NCI-H2196 treated with DMSO at 0.1 percent for 48 hours (cell line): ENCODE measurements around the gene HOGA1.

Experiments used
- DNase-seq: peaks from one replicate; lab custom pipeline; 2025; ENCODE audit not compliant: unreplicated experiment; lab: John Stamatoyannopoulos, UW

Gene HOGA1

DNA sequence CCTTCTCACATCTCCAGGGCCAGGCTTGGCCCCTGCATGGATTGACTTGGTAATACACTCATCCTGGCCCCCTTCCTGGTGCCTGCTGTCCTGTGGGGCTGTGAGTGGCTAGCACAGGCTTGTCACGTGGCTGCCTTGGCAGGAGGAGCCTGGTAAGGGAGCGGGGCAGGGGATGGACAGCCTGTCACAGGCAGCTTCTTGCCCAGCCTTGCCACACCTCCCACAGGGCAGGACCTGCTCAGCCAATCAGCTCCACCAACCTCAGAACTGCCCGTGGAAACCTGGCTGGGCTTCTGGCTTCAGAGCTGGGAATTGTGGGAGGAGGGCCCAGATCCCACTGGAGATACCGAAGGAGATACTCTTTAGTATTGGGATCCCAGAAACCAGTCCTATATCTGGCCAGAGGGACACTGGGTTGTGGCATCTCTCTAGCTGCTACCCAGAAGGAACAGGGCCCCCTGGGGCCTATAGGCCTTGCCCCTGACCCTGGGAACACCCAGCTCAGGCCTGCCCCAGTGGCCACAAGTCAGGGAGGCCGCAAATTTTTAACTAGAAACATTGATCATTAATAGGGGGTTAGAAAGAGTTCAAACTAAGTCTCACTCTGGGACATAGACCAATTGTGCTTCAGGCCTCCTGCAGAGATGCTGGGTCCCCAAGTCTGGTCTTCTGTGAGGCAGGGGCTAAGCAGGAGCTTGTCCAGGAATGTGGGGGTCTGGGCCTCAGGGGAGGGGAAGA is at the start of gene HOGA1:
Gene HOGA1 (plus strand): TSS at position 330 of the 738 bp plus-strand sequence. CDS start 315 bp downstream, at position 645.
- DNase-seq: no peak

DNA sequence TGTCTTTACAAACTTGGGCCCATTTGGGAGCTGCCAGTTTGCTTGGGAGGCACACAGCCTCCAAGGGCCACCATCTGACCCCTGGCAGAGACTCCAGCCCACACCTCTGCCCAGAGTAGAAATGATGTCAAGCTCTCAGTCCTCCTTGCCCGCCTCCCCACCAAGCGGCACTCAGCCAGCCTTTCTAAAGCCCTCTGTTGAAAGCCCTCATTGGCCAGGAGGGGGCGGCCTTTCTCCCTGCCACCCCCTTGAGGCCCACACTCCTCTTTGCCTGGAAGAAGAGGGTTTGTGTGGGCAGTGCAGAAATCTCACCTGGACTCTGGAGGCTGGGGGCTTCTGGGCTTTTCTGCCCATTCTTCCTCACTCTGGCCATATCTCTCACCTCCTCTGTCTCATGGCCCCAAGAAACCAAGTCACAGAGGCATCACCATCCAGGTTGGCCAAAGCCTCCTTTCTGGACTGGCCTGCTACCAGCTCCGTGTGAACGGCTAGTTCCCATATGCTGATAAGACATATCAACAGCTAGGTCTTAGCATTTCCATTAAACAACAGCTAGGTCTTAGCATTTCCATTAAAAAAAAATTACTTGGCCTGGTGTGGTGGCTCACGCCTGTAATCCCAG is 49.3 kb upstream of the HOGA1 start:
- DNase-seq: no peak

DNA sequence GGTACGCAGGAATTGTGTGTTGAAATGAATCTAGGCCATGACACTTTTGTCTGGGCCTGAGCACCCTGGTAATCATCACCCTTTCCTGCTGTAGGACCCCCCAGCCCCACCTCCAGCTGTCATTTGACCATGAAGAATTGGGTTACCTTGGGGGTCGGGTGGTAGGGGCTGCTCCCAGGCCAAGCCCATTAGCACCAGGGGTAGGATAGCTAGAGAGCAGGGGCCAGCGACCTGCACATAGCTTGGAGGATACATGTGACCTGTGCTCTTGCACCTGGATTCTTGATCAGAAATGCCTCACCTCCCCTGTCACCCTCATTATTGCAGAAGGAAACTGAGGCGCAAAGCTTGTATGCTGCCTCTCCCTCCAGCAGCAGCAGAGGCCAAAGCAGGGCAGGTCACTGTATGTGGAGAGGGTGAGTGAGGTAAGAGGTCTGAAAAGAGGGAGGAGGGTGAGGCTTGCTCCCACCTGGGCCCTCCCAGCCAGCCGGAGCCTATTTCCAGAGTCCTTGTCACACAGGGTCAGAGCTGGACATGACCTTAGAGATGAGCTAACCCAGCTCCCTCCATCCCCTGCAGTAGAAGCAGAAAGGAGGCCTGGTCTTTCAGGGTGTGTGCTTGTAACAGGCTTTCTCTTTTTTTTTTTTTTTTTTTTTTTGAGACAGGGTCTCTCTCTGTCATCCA is 46.9 kb upstream of the HOGA1 start:
- DNase-seq: no peak

DNA sequence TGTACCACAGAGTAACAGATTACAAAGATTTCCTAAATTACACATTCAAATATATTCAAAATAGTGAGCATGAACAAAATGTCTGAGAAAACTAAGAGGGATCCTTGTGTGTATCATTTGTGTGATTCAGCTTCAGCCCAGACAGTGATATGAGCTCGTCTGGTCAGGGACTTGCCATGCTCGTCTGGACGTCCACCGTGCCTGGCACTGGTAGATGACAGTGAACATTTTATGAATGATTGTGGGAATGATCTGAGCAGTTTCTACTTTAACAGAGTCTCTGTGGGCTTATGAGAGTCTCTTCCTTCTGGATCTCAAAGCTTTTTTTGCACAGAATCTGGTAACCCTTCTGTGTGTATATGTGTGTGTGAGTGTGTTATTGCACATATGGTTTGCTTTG is 45.8 kb upstream of the HOGA1 start:
- DNase-seq: no peak

DNA sequence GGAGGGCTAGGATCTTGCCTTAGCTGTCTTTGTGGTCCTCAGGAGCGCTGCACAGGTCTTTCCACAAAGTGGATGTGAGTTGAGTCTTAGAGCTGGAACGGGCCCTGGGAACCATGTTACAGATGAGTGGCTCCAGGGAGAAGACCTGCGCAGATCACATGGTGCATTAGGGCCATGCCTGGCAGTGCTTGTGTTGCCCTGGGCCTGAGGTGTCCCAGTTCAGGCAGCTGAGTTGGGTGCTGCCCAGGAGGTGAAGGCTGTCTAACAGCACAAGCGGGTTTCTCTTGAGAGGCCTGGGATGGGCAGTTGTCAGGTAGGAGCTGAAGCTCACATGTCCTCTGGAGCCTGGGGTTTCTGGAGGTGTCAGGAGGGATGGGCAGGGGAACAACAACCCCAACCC is 45.4 kb upstream of the HOGA1 start:
- DNase-seq: no peak

DNA sequence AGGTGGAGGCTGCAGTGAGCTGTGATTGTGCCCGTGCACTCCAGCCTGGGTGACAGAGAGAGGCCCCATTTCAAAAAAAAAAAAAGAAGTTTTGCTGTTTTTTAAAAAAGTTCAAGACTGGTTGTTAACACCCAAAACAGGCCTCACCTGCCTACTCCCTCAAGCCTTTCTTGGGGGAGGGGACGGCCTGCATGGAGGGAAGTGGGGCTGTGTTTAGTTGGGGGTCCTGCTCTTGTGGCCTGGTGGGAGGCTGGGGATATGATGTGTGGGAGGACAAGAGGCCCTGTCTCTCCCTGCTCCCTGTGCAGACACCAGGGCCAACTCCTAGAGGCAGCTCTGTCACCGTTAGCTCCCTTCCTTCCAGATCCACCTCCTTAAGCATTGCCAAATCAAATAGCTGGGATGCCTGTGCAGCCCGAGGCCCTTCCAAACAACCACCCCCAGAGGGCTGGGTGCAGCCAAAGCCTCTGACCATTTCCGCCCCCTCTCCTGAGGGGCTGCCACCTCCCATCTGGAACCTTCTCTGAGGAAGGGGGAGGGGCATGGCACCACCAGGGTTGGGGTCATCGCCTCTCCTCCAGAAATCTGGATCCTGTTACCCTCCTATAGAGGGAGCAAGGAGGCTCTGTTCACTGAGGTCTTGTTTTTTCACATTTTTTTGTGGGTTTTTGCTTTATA is 44.5 kb upstream of the HOGA1 start:
- no peak for DNase-seq

DNA sequence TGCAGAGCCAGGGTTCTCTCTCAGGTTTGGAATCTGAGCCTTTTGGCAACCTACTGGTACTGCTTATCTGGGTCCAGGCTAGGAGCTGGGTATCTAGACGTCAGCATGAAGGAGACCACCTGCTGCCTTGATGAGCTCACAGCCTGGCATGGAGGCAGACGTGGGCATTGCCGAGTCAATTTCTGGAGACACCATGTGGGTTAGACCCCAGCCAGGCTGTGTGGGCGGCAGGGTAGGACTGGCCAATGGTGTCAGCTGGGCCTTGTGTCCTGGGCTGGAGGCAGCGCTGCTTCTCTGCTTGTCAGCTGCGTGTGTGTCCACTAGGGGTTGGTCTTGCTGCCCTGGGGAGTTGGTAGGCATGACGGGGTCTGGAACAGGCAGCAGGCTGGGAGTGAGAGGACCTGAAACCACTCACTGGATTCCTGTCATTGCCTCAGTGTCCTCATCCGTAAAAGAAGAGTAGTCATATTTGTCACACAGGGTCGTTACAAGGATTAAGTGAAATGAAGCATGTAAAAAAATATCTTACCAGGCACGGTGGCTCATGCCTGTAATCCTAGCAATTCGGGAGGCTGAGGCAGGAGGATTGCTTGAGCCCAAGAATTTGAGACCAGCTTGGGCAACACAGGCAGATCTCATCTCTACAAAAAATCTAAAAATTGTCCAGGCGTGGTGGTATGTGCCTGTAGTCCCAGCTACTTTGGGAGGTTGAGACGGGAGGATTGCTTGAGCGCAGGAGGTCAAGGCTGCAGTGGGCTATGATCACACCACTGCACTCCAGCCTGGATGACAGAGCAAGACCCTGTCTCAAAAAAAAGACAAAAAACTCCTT is 43.3 kb upstream of the HOGA1 start:
- no peak for DNase-seq

DNA sequence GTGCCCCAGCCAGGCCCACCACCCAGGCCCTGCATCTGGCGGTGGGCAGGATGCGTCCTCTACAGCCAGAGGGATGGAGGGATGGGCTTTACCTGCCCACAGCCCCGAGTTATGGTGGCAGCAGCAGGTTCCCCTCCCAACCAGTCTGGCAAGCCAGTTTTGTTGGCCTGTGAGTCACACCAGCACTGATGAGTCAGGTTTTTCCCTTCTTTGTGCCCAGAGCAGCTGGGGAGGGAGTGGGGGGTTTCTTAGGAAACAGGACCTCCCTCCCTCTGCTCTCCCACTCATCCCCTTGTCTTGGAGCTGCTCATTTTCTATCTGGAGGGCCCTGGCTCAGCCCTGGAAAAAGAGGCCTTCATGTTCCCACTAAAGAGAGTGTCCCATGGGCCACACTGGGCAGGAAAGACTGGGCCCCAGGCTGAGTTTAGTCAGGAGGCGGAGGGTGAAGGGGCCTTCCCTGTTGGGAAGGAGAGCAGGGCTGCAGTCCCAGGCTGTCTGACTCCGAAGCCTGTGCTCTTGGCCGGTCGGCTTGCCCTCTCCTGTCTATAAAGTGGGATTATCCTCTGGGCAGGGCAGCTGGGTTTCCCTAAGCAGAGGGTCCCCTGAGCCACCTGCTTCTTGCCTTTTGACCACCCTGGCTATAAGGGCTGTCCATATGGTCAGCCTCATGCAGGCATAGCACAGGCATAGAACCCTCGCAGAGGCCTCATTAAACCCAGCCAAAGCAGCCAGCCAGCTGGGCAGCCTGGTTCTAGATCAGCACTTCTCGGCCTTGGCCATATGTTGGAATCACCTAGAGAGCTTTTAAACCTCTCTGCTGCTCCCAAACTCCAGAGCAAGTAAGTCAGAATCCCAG is 41.8 kb upstream of the HOGA1 start:
- no peak for DNase-seq

DNA sequence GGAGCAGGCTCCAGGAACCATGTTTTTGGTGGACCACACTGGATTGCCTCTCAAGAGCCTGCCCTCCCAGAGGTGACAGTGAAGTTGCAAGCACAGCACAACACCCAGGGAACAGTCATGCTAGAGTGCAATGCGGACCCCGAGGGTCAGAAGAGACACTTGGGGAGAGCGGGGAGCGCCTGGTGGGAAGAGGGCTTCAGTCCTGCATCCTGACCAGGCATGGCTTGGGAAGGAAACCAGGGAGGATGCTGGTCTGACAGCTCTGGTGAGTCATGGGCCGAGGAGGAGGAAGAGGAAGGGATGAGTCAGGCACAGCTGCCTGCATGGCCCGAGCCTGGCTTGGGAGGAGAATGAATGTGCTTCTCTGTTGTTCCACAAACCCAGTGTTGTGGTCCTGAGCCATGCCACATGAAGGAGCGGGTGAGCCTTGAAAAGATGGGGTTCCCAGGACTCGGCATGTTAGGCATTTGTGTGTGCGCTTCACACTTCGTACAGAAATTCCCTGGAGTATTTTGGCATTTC is 41.1 kb upstream of the HOGA1 start:
- no peak for DNase-seq

DNA sequence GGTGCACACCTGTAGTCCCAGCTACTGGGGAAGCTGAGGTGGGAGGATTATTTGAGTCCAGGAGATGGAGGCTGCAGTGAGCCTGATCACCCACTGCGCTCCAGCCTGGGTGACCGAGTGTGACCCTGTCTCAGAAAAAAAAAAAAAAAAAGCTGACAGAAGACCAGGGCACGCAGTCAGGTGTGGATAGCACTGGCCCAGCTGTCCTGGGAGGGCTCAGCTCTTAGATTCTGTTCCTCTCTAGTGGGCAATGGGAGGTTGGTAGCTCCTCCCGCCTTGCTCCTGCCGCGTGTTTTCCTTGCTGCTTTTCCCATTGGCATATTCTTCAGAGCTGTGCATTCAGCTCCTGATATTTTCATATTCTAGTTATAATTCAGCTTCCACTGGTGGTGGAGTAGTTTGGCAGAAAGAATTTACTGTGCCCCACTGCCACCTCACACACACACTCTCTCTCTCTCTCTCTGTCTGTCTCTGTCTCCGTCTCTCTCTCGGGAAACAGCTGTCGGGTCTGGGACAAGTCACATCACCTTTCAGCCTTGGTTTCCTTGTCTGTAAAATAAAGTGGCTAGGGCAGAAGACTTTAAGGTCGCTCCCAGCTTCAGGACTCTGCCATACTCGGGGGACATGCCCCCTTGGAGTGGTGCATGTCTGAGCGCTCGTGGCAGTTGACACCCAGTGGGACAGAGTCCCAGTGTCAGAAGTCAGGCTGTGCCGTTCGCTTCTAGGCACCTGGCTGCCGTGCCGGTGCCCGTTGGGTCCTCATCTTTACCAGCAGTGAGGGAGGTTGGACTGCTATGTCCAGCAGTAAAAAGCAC is 37.5 kb upstream of the HOGA1 start:
- no peak for DNase-seq

DNA sequence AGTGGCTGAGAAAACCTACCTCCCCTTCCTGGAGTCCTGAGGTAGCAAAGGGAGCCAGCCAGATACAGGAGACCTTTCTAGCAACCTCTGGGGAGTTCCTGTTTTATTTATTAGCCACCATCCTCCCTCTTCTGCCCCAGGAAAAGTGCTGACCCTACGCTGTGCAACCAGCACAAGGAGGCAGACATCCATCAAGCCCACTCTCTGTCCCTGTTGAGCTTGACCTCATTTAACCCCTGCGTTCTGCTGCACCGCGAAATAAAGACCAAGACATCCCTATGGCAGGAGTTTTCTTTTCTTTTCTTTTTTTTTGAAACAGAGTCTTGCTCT is 37.0 kb upstream of the HOGA1 start:
- DNase-seq: no peak

DNA sequence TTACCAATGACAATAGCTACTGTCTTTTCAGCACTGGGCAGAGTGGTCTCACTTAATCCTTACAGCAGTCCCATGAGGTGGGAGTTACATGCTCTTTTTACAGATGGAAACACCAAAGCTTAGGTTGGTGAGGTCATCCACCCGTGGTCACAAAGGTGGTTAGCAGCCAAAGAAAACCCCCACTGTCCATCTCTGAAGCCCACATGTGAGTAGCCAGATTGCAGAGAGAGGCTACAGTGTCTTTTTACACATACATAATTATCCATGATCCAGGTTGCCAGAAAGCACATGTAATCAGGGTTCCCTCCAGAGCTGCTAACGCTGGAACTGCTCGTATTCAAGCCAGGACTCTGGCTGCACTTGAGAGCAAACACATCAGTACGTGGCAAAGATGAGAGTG is 36.2 kb upstream of the HOGA1 start:
- no peak for DNase-seq

DNA sequence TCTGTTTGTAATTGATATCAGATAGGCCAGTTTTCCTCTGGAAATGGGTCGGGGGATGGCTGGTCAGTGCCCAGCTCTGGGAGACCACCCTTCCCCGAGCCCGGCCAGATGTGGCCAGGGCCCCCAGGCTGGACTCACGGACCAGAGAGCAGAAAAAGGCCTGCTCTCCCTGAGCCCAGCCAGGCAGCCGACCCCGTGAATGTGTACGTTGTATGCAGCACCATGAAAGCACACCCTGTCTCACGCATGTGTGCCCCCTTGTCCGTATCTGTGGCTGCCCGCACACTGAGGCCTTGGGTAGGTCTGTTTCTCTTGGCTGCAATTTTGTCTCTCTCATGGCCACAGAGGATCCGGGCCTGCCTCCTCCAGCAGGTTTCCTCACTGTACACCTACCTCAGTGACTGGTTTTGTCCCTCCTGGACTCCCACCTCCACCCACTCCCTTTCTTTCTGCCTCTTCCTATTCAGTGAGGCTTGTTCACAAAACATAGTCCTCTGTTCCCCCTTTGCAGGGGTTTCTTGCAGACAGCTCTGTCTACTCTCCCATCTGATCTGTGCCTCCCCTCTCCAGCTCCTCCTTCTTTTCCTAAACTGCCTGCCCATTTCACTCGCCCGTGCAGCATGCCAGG is 35.2 kb upstream of the HOGA1 start:
- no peak for DNase-seq

DNA sequence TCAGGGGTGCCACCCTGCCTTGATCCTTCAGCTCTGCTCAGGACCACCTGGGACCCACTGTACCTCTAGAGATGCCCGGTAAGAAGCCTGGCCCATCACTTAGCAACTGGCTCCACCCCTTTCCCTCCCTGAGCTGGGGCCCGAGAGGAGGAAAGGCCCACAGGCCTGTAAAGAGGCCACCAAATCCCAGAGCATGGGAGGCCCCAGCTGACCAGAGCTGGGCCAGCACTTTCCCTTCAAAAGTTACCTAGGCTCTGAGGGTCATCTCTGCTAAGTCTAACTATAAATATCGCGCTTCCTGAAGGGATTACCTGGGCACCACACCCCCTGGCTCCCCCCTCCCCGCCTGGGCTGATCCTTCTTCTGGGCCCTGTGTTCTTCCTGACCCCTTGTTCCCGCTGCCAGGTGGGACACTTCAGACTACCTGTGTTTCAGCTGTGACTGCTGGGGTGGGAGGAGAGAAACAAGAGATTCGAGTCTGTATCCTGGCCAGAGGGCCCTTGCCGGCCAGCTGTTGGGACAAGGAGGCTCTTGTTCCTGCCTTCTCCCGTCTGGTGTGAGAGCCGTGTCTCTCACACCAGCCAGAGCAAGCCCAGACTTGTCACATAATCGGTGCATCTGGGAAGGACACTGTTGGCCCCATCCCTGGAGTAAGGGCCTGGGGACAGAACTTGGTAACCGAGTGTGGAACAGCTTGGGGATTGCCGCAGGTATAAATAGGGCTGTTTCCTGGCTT is 34.4 kb upstream of the HOGA1 start:
- no peak for DNase-seq

DNA sequence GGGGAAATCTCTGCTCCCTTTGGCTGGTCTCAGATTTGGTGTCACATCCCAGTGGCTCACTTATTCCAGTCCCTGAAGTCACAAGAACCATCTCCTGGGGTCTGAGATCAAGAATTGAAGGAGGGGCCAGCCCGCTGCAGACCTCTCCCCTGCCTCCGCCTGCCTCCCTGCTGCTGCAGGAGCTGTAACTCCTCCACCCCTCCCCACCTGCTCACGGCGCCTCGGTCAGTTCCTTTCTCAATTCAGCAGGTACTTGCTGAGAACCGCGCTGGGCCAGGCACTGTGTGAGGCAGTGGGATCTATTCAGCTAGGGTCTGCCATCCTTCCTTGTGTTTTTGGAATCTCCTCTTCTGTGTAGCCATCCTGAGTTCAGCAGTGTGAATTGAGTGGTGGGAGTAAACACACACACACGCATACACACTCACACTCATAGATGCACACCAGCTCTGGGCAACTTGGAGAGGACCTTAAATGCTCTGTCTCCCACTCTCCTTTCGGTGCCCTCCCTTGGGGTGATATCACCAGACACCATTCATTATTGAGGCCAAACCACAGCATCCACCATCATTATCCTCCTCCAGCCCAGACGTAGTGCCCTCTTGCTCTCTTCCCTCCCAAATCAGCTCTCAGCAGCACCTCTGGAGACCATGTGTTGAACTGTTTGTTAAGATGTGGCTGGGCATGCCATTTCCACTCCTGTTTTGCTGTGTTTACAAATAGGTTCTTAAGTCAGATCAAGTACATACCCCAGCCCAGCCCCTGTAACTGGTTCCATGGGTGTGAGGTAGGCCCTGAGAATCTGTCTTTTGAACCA is 33.6 kb upstream of the HOGA1 start:
- no peak for DNase-seq

DNA sequence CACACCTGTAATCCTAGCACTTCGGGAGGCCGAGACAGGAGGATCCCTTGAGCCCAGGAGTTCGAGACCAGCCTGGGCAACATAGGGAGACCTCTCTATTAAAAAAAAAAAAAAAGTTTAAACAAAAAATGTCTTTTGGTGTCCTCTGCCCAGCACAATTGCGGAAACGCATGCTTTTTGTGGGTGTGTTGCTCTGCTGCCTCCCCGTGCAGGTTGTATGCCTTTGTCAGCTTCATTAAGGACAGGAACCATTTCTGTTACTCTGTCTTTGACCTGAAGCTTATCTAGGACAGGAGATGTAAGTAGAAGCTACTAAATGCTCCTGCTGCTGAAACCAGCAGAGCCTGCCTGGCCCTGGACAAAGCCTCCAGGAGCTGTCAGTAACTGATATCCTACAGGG is 32.9 kb upstream of the HOGA1 start:
- no peak for DNase-seq

DNA sequence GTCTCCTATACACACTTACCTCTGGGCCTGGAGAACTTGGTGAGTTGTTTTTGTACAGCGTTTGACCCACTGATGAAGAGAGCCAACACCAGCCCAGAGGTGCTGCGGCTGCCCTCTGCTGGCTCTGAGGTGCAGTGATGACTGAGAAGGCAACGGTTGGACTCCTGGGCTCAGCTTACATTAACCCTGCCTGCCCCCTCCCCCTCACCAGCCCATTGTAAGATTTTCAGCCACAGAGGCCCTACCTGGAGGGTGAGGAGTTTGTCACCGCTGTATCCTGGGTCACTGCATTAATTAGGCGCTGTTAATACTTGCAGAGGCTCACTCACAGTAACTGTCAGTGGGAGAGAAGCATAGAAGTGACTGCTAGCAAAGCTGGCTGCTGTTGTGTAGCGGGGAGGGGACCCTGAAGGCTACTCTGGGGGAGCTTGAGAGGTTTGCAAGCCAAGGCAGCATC is 30.6 kb upstream of the HOGA1 start:
- DNase-seq: peak; percentile 22
